Transverse colon (tissue), 4 donors: ENCODE results near the gene GPR107.

Experiments used
- EP300 ChIP-seq: sonication (generic); formaldehyde crosslinking; IDR thresholded peaks from one replicate; pipeline ENCODE4 v1.6.1; 2017; ENCODE audit warnings: antibody characterized with exemption, low read depth
- POLR2A ChIP-seq: fragments of 450-650 bp; IDR thresholded peaks from one replicate; pipeline ENCODE4 v1.6.1; 2016; ENCODE audit warnings: antibody characterized with exemption, mild to moderate bottlenecking, moderate library complexity
- POLR2AphosphoS5 ChIP-seq, 3 donors: sonication (generic); formaldehyde crosslinking; IDR thresholded peaks; one replicate each; pipeline ENCODE4 v1.6.1; 2016; ENCODE audit warnings: antibody characterized with exemption in 3 of 3
- TF ChIP-seq, protein P1 (sequence below), 5 experiments: fragments of 200-600 bp in 3 of 5; fragments of 450-650 bp in 2 of 5; sonication (generic) in 3 of 5; IDR thresholded peaks; 1 replicate in 2 of 5; 2 replicates in 3 of 5; pipeline ENCODE4 v1.5.1; 2016 to 2017; ENCODE audit warnings: antibody characterized with exemption in 5 of 5, inconsistent platforms in 3 of 5, mild to moderate bottlenecking in 2 of 5, moderate library complexity in 1 of 5

DNA sequence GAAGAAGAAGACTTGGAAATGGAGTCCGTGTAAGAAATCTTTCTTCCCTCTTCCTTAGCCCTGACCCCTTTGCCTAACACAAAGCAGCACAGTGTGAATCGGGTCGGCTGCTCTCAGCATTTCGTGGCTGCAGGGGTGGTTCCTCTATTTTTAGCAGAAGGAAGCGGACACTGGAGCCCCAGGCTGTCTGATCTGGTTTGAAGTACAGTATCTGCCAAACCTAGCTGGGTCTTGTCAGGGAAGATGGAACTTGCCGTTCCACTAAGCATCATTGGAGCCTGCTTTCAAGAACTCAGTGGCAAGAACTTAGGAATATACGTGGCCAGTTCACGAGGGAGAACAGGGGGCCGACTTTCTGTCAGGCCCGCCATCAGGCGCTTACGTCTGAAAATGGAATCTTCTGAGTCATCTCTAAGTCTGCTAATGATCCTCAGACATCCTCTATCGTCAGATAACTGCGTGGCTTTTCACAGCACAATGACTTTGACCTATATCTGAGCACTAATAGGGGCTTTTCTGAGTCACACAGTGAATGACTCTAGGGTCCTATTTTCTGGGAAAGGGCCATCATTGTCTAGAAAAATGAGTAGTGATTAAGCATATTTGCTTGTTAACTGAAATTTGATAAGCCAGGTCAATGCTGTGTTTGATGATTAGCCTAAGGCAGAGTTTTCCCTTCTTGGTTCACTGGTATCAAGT is 75.2 kb downstream of the GPR107 start:
- TF ChIP-seq, protein P1, sequence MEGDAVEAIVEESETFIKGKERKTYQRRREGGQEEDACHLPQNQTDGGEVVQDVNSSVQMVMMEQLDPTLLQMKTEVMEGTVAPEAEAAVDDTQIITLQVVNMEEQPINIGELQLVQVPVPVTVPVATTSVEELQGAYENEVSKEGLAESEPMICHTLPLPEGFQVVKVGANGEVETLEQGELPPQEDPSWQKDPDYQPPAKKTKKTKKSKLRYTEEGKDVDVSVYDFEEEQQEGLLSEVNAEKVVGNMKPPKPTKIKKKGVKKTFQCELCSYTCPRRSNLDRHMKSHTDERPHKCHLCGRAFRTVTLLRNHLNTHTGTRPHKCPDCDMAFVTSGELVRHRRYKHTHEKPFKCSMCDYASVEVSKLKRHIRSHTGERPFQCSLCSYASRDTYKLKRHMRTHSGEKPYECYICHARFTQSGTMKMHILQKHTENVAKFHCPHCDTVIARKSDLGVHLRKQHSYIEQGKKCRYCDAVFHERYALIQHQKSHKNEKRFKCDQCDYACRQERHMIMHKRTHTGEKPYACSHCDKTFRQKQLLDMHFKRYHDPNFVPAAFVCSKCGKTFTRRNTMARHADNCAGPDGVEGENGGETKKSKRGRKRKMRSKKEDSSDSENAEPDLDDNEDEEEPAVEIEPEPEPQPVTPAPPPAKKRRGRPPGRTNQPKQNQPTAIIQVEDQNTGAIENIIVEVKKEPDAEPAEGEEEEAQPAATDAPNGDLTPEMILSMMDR (IDR thresholded peaks at IDR 0.05), result no peak
- TF ChIP-seq POLR2AphosphoS5 (IDR thresholded peaks at IDR 0.05) (no peak), POLR2A (no peak), EP300 (no peak)
